Measurements from ENCODE around the gene PALM2AKAP2. TPM values are rescaled to one million over a fixed set of nuclear protein-coding genes. Genes with fewer than 3 reads are reported as not detected.

Gene PALM2AKAP2
- total and polyA plus RNA-seq, 2 experiments from 2014 or later, result 2.5 to 7.9 TPM

DNA sequence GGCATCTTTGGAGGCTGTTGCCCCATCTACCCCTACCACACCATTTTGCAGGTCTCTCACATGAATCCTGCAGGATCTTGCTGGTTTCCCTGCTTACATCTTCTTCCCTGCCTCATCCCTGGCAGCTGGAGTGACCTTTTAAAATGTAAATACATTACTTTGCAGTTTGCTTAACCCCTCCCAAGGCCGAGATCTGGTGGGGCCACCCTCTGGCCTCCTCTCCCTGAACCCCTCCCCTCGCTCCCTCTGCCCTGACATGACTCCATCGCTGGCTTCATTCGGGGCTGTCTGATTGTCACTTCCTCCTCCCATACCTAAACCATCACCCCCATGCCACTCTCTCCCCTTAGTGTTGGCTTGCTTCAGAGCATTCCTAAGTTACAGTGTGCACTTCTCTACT is 12.6 kb upstream of the PALM2AKAP2 start:
- Mint-ChIP-seq H3K36me3 (ENCODE audit: low read depth) (no peaks in the 10 kb centered on the region), H3K9me3 (no peaks in the 10 kb centered on the region), H3K27me3 (ENCODE audit: insufficient read depth, low read depth, poor library complexity) (peaks cover 7% of the 10 kb centered on the region), H3K4me3 (peak overlapping the region; percentile 16), H3K27ac (peak overlapping the region; percentile 16; the same call in 1 of the 2 replicates), H3K4me1 (peaks cover 60% of the 10 kb centered on the region)
- Histone ChIP-seq H3K4me3 (peak overlapping the region; percentile 32), H3K4me2 (peak overlapping the region; percentile 67), H3K4me1 (ENCODE audit: insufficient read depth) (peaks cover 36% of the 10 kb centered on the region), H3K9me2 (ENCODE audit: insufficient read depth) (peaks cover 19% of the 10 kb centered on the region), H3K27me3 (ENCODE audit: insufficient read depth) (no peaks in the 10 kb centered on the region), H3F3A (replicated peaks; ENCODE audit: low read depth) (no peaks in the 10 kb centered on the region), H4K20me1 (replicated peaks; ENCODE audit: insufficient read depth) (no peaks in the 10 kb centered on the region), H2AFZ (peak overlapping the region; percentile 93), H3K36me3 (ENCODE audit: insufficient read depth) (no peaks in the 10 kb centered on the region), H3K79me2 (replicated peaks; ENCODE audit: insufficient read depth) (no peaks in the 10 kb centered on the region), H3K27ac (ENCODE audit: low read depth) (peak overlapping the region; percentile 33; the same call in 1 of the 2 replicates)
- no peak for TF ChIP-seq NANOG (IDR thresholded peaks at IDR 0.05; ENCODE audit: borderline replicate concordance)
- TF ChIP-seq JUNB (IDR thresholded peaks at IDR 0.05; ENCODE audit: unreplicated experiment), result no peak
- no peak for TF ChIP-seq STAT1 (IDR thresholded peaks at IDR 0.05; ENCODE audit: unreplicated experiment)
- TF ChIP-seq, protein P1, sequence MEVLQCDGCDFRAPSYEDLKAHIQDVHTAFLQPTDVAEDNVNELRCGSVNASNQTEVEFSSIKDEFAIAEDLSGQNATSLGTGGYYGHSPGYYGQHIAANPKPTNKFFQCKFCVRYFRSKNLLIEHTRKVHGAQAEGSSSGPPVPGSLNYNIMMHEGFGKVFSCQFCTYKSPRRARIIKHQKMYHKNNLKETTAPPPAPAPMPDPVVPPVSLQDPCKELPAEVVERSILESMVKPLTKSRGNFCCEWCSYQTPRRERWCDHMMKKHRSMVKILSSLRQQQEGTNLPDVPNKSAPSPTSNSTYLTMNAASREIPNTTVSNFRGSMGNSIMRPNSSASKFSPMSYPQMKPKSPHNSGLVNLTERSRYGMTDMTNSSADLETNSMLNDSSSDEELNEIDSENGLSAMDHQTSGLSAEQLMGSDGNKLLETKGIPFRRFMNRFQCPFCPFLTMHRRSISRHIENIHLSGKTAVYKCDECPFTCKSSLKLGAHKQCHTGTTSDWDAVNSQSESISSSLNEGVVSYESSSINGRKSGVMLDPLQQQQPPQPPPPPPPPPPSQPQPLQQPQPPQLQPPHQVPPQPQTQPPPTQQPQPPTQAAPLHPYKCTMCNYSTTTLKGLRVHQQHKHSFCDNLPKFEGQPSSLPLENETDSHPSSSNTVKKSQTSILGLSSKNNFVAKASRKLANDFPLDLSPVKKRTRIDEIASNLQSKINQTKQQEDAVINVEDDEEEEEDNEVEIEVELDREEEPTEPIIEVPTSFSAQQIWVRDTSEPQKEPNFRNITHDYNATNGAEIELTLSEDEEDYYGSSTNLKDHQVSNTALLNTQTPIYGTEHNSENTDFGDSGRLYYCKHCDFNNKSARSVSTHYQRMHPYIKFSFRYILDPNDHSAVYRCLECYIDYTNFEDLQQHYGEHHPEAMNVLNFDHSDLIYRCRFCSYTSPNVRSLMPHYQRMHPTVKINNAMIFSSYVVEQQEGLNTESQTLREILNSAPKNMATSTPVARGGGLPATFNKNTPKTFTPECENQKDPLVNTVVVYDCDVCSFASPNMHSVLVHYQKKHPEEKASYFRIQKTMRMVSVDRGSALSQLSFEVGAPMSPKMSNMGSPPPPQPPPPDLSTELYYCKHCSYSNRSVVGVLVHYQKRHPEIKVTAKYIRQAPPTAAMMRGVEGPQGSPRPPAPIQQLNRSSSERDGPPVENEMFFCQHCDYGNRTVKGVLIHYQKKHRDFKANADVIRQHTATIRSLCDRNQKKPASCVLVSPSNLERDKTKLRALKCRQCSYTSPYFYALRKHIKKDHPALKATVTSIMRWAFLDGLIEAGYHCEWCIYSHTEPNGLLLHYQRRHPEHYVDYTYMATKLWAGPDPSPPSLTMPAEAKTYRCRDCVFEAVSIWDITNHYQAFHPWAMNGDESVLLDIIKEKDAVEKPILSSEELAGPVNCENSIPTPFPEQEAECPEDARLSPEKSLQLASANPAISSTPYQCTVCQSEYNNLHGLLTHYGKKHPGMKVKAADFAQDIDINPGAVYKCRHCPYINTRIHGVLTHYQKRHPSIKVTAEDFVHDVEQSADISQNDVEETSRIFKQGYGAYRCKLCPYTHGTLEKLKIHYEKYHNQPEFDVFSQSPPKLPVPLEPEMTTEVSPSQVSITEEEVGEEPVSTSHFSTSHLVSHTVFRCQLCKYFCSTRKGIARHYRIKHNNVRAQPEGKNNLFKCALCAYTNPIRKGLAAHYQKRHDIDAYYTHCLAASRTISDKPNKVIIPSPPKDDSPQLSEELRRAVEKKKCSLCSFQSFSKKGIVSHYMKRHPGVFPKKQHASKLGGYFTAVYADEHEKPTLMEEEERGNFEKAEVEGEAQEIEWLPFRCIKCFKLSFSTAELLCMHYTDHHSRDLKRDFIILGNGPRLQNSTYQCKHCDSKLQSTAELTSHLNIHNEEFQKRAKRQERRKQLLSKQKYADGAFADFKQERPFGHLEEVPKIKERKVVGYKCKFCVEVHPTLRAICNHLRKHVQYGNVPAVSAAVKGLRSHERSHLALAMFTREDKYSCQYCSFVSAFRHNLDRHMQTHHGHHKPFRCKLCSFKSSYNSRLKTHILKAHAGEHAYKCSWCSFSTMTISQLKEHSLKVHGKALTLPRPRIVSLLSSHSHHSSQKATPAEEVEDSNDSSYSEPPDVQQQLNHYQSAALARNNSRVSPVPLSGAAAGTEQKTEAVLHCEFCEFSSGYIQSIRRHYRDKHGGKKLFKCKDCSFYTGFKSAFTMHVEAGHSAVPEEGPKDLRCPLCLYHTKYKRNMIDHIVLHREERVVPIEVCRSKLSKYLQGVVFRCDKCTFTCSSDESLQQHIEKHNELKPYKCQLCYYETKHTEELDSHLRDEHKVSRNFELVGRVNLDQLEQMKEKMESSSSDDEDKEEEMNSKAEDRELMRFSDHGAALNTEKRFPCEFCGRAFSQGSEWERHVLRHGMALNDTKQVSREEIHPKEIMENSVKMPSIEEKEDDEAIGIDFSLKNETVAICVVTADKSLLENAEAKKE (CRISPR knock-in tag; IDR thresholded peaks at IDR 0.05), result no peak
- TF ChIP-seq EZH2phosphoT487 (IDR thresholded peaks at IDR 0.05; ENCODE audit: unreplicated experiment), result no peak
- TF ChIP-seq POLR2AphosphoS5 (IDR thresholded peaks at IDR 0.05; ENCODE audit: low read depth), result no peak
- TF ChIP-seq, protein P2, sequence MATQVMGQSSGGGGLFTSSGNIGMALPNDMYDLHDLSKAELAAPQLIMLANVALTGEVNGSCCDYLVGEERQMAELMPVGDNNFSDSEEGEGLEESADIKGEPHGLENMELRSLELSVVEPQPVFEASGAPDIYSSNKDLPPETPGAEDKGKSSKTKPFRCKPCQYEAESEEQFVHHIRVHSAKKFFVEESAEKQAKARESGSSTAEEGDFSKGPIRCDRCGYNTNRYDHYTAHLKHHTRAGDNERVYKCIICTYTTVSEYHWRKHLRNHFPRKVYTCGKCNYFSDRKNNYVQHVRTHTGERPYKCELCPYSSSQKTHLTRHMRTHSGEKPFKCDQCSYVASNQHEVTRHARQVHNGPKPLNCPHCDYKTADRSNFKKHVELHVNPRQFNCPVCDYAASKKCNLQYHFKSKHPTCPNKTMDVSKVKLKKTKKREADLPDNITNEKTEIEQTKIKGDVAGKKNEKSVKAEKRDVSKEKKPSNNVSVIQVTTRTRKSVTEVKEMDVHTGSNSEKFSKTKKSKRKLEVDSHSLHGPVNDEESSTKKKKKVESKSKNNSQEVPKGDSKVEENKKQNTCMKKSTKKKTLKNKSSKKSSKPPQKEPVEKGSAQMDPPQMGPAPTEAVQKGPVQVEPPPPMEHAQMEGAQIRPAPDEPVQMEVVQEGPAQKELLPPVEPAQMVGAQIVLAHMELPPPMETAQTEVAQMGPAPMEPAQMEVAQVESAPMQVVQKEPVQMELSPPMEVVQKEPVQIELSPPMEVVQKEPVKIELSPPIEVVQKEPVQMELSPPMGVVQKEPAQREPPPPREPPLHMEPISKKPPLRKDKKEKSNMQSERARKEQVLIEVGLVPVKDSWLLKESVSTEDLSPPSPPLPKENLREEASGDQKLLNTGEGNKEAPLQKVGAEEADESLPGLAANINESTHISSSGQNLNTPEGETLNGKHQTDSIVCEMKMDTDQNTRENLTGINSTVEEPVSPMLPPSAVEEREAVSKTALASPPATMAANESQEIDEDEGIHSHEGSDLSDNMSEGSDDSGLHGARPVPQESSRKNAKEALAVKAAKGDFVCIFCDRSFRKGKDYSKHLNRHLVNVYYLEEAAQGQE (IDR thresholded peaks at IDR 0.05; ENCODE audit: unreplicated experiment), result no peak
- DNase-seq (ENCODE audit: low spot score) (peak; percentile 78), ATAC-seq (peak; percentile 93)

Measured in GM23338 (cell line).